DND-41 (cell line): ENCODE results near the gene C22orf23.

Source experiments
- ATAC-seq: fragments of 200-7000 bp; cut with Tn5 transposase; 3 replicates; pipeline ENCODE4 v1.9.1; 2021; ENCODE audit warnings: low read depth; ENCODE audit not compliant: insufficient read depth
- DNase-seq: peaks from one replicate; pipeline ENCODE4 v3.0.0-alpha.2; 2020
- H2AFZ ChIP-seq: 2 replicates; pipeline ENCODE4 v1.6.0; 2012; ENCODE audit warnings: low read depth, low read length
- H3K27ac ChIP-seq: 2 replicates; pipeline ENCODE4 v1.5.1; 2012; ENCODE audit warnings: low read length, inconsistent platforms
- H3K27me3 ChIP-seq: fragments of 200-600 bp; sonication (generic); 2 replicates; pipeline ENCODE4 v1.6.0; 2012; ENCODE audit warnings: low read length, mild to moderate bottlenecking, inconsistent platforms; ENCODE audit not compliant: insufficient read depth, poor library complexity
- H3K36me3 ChIP-seq: 2 replicates; pipeline ENCODE4 v1.5.1; 2012; ENCODE audit warnings: low read length, inconsistent platforms; ENCODE audit not compliant: insufficient read depth
- H3K4me1 ChIP-seq: 2 replicates; pipeline ENCODE4 v1.5.1; 2012; ENCODE audit warnings: mild to moderate bottlenecking, low read length; ENCODE audit not compliant: insufficient read depth
- H3K4me2 ChIP-seq: 2 replicates; pipeline ENCODE4 v1.6.0; 2012; ENCODE audit warnings: mild to moderate bottlenecking, moderate library complexity, low read length, inconsistent platforms; ENCODE audit not compliant: insufficient read depth
- H3K4me3 ChIP-seq, 2 experiments: fragments of 200-600 bp in 1 of 2; shearing (Covaris generic) in 1 of 2; 2 replicates each; pipeline ENCODE4 v1.5.1; 2012 to 2016; ENCODE audit warnings: inconsistent platforms in 2 of 2, low read length in 2 of 2, mild to moderate bottlenecking in 2 of 2, low read depth in 1 of 2, moderate library complexity in 1 of 2
- H3K79me2 ChIP-seq: 2 replicates; pipeline ENCODE4 v1.6.0; 2012; ENCODE audit warnings: low read length, inconsistent platforms; ENCODE audit not compliant: insufficient read depth
- H3K9ac ChIP-seq: 2 replicates; pipeline ENCODE4 v1.6.0; 2012; ENCODE audit warnings: low read depth, mild to moderate bottlenecking, inconsistent platforms, low read length, moderate library complexity
- H3K9me3 ChIP-seq: 2 replicates; pipeline ENCODE4 v1.5.1; 2012; ENCODE audit warnings: low read length, moderate library complexity, mild to moderate bottlenecking, inconsistent platforms; ENCODE audit not compliant: insufficient read depth, severe bottlenecking
- H4K20me1 ChIP-seq: 2 replicates; pipeline ENCODE4 v1.6.0; 2012; ENCODE audit warnings: low read length; ENCODE audit not compliant: insufficient read depth
- CTCF ChIP-seq: IDR thresholded peaks from 2 replicates; pipeline ENCODE4 v1.5.1; 2012; ENCODE audit warnings: borderline replicate concordance, low read length, moderate library complexity, mild to moderate bottlenecking; ENCODE audit not compliant: poor library complexity, severe bottlenecking; ENCODE audit errors: extremely low read depth
- EZH2 ChIP-seq: IDR thresholded peaks from 3 replicates; pipeline ENCODE4 v1.6.1; 2012; ENCODE audit warnings: borderline replicate concordance, low read depth, mild to moderate bottlenecking, moderate library complexity, low read length, inconsistent platforms; ENCODE audit not compliant: severe bottlenecking

C22orf23 gene

GRCh38 chr22:37906364-37907008 lies 46.9 kb downstream of the C22orf23 start:
- Histone ChIP-seq H3K9me3 (no peaks in the 10 kb centered on the region), H3K79me2 (no peaks in the 10 kb centered on the region; the same call in 1 of the 2 replicates), H3K27me3 (no peaks in the 10 kb centered on the region), H2AFZ (peak overlapping the region; percentile 90), H3K4me1 (peaks cover 23% of the 10 kb centered on the region), H3K36me3 (no peaks in the 10 kb centered on the region; the same call in 1 of the 2 replicates), H3K9ac (peak overlapping the region; percentile 88), H3K27ac (peak overlapping the region; percentile 69), H3K4me2 (peak overlapping the region; percentile 79), H4K20me1 (no peaks in the 10 kb centered on the region; the same call in 1 of the 2 replicates), H3K4me3 (peak overlapping the region; percentile 26 to 71; a peak in 3 of 4 replicates)
- ATAC-seq = peak; percentile 29
- peak; percentile 29 for DNase-seq
- TF ChIP-seq CTCF (no peak), EZH2 (no peak)

- H3K9ac ChIP-seq = peak within 1 kb of the TSS; percentile 88
- ATAC-seq (peak; percentile 78), DNase-seq (peak; percentile 60)
- H2AFZ ChIP-seq = peak within 1 kb of the TSS; percentile 90
- H3K4me1 ChIP-seq = peaks cover 23% of the 10 kb centered on the region
- H3K27ac ChIP-seq = peak within 1 kb of the TSS; percentile 69
- TF ChIP-seq CTCF = peak; percentile 37
- no peak for TF ChIP-seq EZH2
- no peaks in the 10 kb centered on the region for H3K27me3 ChIP-seq
- H3K79me2 ChIP-seq = no peaks in the 10 kb centered on the region; the same call in 1 of the 2 replicates
- H3K9me3 ChIP-seq = no peaks in the 10 kb centered on the region
- H3K4me2 ChIP-seq = peak within 1 kb of the TSS; percentile 79
- no peaks in the 10 kb centered on the region; the same call in 1 of the 2 replicates for H3K36me3 ChIP-seq
- peak within 1 kb of the TSS; percentile 26 to 71; a peak in 3 of 4 replicates for H3K4me3 ChIP-seq
- H4K20me1 ChIP-seq = no peaks in the 10 kb centered on the region; the same call in 1 of the 2 replicates
Observed at GRCh38 chr22:37905534-37906363, 47.7 kb downstream of the C22orf23 start, which contains the start of gene MICALL1. TSS of gene MICALL1 (plus strand) at chr22:37906297. CDS start at chr22:37906423, 126 bp downstream.

- ATAC-seq (no peak), DNase-seq (no peak)
- H3K4me2 ChIP-seq = peak overlapping the region; percentile 79
Observed at GRCh38 chr22:37904572-37905533, 48.5 kb downstream of the C22orf23 start.

More at GRCh38 chr22:37904572-37905533, 48.5 kb downstream of the C22orf23 start:
- Histone ChIP-seq H3K27ac (no peak overlapping the region), H3K4me1 (peaks cover 23% of the 10 kb centered on the region), H3K27me3 (no peaks in the 10 kb centered on the region), H4K20me1 (no peaks in the 10 kb centered on the region), H3K79me2 (no peaks in the 10 kb centered on the region; the same call in 1 of the 2 replicates), H2AFZ (peak overlapping the region; percentile 90), H3K9me3 (no peaks in the 10 kb centered on the region), H3K4me3 (peak overlapping the region in 1 of 2 experiments; percentile 71; a peak in 2 of 4 replicates), H3K9ac (no peak overlapping the region), H3K36me3 (no peaks in the 10 kb centered on the region; the same call in 1 of the 2 replicates)
- TF ChIP-seq CTCF = no peak
- no peak for TF ChIP-seq EZH2
